Activated CD8-positive, alpha-beta memory T cell treated with anti-CD3 and anti-CD28 coated beads for 48 hours (primary cell): ENCODE measurements around the gene MACF1.

Experiments
- DNase-seq, 3 experiments: peaks; one replicate each; pipeline ENCODE4 v3.0.0-alpha.2; 2020; ENCODE audit warnings: low read depth in 2 of 3, low spot score in 2 of 3

Gene MACF1

DNA sequence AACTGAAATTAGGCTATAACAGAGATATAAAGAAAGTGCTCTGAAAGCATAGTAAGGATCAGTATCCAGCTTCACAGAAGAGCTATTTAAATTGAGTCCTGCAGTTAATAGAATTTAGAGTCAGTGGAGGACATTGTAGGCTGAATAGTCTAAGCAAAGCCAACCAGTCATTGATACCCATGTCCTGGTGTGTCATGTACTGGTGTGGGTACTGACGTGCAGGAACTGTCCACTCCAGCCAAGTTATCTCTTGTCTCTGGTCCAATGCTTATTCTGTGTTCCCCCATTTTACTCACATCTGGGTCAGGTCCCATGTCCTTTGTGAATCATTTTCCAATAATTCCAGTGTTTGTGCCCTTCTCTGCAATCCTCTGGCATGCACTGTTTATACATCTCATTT, 90.0 kb downstream of the MACF1 start:
- no peak for DNase-seq

- no peak for DNase-seq
Measured at GRCh38 chr1:39295901-39296300, 91.4 kb downstream of the MACF1 start.

GRCh38 chr1:39297551-39297950, 93.1 kb downstream of the MACF1 start:
- DNase-seq = no peak

DNA sequence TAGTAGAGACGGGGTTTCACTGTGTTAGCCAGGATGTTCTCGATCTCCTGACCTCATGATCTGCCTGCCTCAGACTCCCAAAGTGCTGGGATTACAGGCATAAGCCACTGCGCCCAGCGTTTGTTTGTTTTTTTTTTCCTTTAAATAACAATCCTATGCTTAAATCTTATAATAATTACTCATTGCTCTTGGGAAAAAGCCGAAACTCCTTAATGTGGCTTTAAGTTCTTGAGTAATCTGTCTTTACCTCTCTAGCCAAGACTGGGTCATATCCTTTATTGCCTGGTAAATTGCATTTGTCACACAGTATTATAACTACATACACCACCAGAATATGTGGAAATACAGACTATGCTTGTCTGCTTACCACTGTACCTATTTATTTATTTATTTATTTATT, 97.1 kb downstream of the MACF1 start:
- no peak for DNase-seq

- DNase-seq = no peak
Measured at GRCh38 chr1:39305555-39305954, 101.1 kb downstream of the MACF1 start.

GRCh38 chr1:39310015-39310414, 105.5 kb downstream of the MACF1 start:
- DNase-seq = no peak

GRCh38 chr1:39310691-39311090, 106.2 kb downstream of the MACF1 start:
- DNase-seq = no peak

GRCh38 chr1:39317111-39317510, 112.6 kb downstream of the MACF1 start:
- DNase-seq = no peak

GRCh38 chr1:39317910-39318633, 113.6 kb downstream of the MACF1 start:
- DNase-seq = no peak

DNA sequence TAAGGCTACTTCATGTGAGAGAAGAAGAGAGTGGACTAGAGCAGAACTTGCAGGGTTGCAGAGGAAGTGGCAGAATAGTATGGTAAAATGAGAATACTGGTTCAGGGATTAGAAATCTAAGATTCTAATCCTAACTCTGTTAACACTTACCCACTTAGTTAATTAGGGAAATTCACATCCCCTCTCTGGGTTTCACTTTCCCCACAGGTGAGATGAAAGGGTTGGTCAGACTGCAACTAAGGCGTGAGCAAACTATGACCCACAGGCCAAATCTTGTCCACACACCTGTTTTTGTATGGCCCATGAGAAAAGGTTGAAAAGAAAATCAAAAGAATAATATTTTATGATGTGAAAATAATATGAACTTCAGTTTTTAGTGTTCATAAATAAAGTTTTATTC, 117.5 kb downstream of the MACF1 start:
- DNase-seq = no peak

GRCh38 chr1:39322431-39322830, 117.9 kb downstream of the MACF1 start:
- no peak for DNase-seq

GRCh38 chr1:39324888-39325287, 120.4 kb downstream of the MACF1 start:
- no peak for DNase-seq

DNA sequence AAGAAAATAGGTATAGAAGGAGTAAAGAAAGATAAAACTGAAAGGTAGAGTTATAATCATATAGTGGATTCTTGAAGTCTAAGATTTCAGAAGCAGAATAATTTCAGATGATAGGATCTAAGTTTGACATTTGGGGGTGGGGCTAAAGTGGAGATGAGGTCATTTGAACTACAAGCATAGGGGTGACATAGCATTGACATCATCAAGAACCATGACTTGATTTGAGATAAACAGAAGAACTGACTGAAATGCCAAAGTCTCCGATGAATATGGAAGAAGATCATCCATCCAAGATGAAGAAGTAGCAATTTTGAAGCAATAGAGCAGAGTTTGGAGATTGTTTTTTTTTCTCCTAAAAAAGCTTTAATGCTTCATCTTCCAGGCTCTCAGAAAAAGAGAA, 122.3 kb downstream of the MACF1 start:
- DNase-seq = no peak

DNA sequence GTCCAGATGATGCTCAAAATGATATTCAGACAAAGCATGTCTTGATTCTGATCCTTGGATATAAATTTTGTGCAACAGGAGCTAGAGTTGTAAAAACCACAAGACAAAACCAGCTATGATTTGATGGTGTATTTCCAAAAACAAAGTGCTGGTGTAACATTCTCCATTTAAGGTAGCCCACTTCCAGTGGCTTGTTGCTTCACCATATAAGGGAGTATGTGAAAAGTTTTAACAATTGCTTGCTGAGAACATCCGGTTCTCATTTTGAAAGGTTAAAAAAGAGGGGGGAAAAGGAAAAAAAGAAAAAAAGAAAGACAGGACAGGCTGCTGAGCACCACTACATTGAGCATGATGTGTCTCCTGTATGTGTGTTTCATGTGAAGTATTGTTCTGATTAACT, 123.6 kb downstream of the MACF1 start:
- DNase-seq = no peak

- no peak for DNase-seq
Measured at GRCh38 chr1:39328586-39329121, 124.2 kb downstream of the MACF1 start.

GRCh38 chr1:39331647-39332046, 127.2 kb downstream of the MACF1 start:
- DNase-seq = no peak

DNA sequence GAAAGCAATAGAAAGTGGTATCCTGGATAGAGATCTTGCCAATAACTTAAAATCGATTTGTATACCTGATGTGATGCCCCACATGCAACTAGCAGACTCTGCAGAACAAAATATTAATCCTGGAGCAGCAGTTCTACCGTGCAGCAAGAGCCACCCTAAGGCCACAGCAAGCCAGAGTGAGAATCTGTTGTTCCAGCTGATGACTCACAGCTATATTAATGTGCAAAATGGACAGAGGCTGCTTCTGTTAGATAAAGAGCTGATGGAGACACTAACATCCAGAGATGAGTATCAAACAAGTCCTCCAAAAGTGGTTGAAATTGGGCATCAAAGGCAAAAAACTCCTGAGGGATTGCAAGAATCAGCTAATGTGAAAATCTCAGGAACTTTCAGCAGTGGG, 127.8 kb downstream of the MACF1 start:
- no peak for DNase-seq

GRCh38 chr1:39332828-39333227, 128.3 kb downstream of the MACF1 start:
- DNase-seq = no peak

DNA sequence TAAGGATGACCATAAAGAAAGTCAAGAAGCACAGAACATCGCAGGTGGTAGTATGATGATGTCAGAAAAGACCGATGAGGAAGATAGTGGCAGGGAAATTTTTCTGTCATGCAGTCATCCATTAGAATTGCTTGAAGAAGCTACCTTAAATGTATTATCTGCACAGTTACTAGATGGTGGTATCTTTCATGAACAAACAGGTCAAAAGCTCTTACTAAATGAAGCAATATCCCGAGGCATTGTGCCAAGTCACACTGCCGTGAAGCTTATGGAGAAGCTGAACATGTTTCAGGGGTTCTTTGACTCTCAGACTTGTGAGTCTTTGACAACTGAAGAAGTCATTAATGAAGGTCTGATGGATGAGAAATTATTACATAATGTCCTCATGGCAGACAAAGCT, 128.8 kb downstream of the MACF1 start:
- DNase-seq = no peak

DNA sequence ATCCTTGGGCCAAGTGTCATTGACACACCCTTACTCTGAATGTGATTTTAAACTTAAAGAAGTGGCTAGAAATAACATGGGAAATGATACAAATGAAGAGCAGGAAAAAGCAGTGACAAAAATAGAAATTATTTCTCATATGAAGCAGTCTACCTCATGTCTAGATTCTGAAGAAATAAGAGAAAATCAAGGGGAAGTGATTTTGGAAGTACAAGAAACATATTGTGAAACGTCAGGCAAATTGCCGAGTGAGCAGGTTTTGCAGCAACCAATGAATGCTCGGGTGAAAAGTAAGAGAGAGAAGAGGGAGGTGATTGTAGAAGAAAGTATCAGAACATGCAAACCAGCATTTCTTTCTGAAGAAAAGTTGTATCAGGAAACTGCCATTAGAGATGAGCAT, 130.7 kb downstream of the MACF1 start:
- DNase-seq = no peak

DNA sequence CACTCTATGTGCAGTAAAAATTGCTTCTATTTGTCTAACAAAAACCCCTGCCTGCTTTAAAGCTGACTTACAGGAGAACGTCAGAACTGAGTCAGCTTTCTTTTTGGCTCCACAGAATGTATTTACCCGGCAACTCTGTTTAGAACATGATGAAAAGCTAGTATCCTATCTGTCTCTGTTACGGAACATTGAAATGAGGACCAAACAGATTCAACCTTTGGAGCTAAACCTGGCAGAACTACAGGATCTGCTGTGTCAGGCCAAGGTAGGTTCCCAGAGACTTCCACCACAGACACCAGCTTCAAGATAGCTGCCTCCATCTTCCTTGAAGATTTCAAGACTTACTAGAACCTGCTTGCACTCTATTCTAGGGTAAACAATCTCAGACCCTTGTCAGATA, 132.6 kb downstream of the MACF1 start:
- no peak for DNase-seq

DNA sequence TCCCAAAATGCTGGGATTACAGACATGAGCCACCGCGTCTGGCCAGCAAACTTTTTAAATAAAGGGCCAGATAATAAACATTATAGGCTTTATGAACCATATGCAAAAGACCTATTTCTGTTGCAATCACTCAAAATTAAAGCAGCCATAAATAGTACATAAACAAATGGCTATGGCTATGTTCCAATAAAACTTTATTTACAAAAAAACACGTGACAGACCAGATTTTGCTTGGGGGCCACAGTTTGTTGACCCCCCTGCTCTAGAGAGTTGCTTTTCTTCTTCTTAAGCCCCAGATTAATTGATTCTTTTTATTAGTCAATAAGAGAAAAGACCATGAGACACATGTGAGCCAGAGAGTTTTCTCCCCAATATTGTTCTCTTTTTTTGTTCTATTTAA, 138.3 kb downstream of the MACF1 start:
- no peak for DNase-seq

DNA sequence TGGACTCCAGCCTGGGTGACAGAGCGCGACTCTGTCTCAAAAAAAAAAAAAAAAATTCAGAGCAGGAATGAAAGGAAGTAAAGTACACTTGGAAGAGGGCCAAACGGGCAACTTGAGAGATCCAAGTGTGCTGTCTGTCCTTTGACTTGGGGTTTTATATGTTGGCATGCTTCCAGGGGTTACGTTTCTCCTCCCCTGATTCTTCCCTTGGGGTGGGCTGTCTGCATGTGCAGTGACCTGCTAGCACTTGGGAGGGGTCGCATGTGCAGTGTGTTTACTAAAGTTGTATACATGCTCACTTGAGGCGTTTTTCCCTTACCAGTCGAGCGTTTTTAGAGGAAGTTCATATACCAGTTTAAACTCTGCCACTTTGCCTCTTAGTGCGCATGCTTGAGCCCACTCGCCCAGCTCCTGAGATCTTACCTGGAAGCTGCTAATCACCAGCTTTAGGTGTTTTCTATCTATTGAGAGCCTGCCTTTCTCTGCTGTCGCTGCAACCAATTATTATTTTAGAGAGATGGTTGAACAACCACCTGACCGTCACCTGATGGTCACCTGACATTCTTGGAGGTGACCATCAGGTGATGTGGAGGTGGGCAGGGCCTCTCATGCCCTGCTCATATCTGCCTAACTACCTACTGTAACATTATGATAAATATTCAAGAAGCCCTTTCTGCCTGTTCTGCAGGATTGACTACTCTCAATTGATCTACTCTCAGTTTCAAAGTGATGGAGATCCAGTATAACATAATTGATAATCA, 140.1 kb downstream of the MACF1 start:
- DNase-seq = no peak
